Fibroblast of villous mesenchyme (primary cell): Measurements from ENCODE around the gene CAPN10. TPM values are rescaled to one million over a fixed set of nuclear protein-coding genes. Genes with fewer than 3 reads are reported as not detected.

Experiments used
- DNase-seq: peaks from one replicate; pipeline ENCODE4 v3.0.0-alpha.2; 2010; ENCODE audit warnings: low read depth
- H3K4me3 ChIP-seq: 2 replicates; pipeline ENCODE4 v1.5.1; 2011; ENCODE audit warnings: low read depth, mild to moderate bottlenecking, low read length
- CTCF ChIP-seq: IDR thresholded peaks from 2 replicates; pipeline ENCODE4 v1.5.1; 2012; ENCODE audit warnings: low read depth, mild to moderate bottlenecking, low read length; ENCODE audit not compliant: insufficient read depth
- total RNA-seq: library from RNA; depleted of rRNA; stranded (reverse); fragments of >200 nt; gene quantifications from 2 replicates; pipeline ENCODE4 v1.2.3, GENCODE V29; 2012

The CAPN10 gene
- total RNA-seq, 1 donor = 20.3 TPM

- H3K4me3 ChIP-seq = no peak overlapping the region
- peak; percentile 91 for DNase-seq
- peak; percentile 39 for TF ChIP-seq CTCF
Observed at GRCh38 chr2:240564561-240565332, 21.8 kb upstream of the CAPN10 start.

- peak; percentile 95 for DNase-seq
- no peak for TF ChIP-seq CTCF
- peak overlapping the region; percentile 28 for H3K4me3 ChIP-seq
Observed at GRCh38 chr2:240565333-240566202, 21.0 kb upstream of the CAPN10 start.

- peak; percentile 66 for TF ChIP-seq CTCF
- DNase-seq = peak; percentile 91
- H3K4me3 ChIP-seq = peak overlapping the region; percentile 70
Observed at GRCh38 chr2:240566203-240567136, 20.1 kb upstream of the CAPN10 start.

- peak; percentile 61 for DNase-seq
- peak overlapping the region; percentile 70 for H3K4me3 ChIP-seq
- TF ChIP-seq CTCF = no peak
Observed at GRCh38 chr2:240567137-240567871, 19.2 kb upstream of the CAPN10 start.

GRCh38 chr2:240567872-240568677 lies 18.5 kb upstream of the CAPN10 start, which contains the start of gene RNPEPL1:
Gene RNPEPL1, plus strand, starts transcription at chr2:240568484. Its CDS starts 103 bp downstream, at chr2:240568587.
- H3K4me3 ChIP-seq = peak within 1 kb of the TSS; percentile 70
- TF ChIP-seq CTCF = no peak
- DNase-seq = no peak
